ENCODE results near the gene PRAC2. TPM values are rescaled to one million over a fixed set of nuclear protein-coding genes. Genes with fewer than 3 reads are reported as not detected.

PRAC2 gene
- total and polyA plus RNA-seq, 11 donors, result not detected

GRCh38 chr17:48679385-48680096, 43.4 kb upstream of the PRAC2 start:
- Histone ChIP-seq H3K27ac (no peak overlapping the region), H3K4me1 (peaks cover 0 to 6% (median 0%) of the 10 kb centered on the region in 12 donors), H3K27me3 (peaks cover 9 to 73% (median 25%) of the 10 kb centered on the region in 9 donors), H3K9me3 (no peaks in the 10 kb centered on the region), H3K36me3 (no peaks in the 10 kb centered on the region), H3K4me3 (no peak overlapping the region)
- intact Hi-C loops (cut with DNase I), result loop anchor here (2.0 to 10.0 kb wide), 7 partner anchors 111 to 355 kb away; no protein-coding TSS in a partner anchor
- DNase-seq (no peak), ATAC-seq (no peak)
- TF ChIP-seq CTCF (IDR thresholded peaks at IDR 0.05) (no peak), POLR2A (IDR thresholded peaks at IDR 0.05) (no peak)
- 77 to 86% (median 80%) methylated on average over 5 of the region's 5 CpGs for WGBS, 4 donors

GRCh38 chr17:48681609-48682008, 41.4 kb upstream of the PRAC2 start:
- WGBS, 4 donors, result 83 to 94% (median 91%) methylated on average over 1 of the region's 1 CpG
- intact Hi-C loops (cut with DNase I), result no loop called here
- no peak for TF ChIP-seq POLR2A (IDR thresholded peaks at IDR 0.05)
- TF ChIP-seq CTCF (IDR thresholded peaks at IDR 0.05), result no peak
- Histone ChIP-seq H3K4me1 (peaks cover 0 to 6% (median 0%) of the 10 kb centered on the region in 12 donors), H3K27me3 (peaks cover 9 to 64% (median 25%) of the 10 kb centered on the region in 9 donors), H3K36me3 (no peaks in the 10 kb centered on the region), H3K9me3 (no peaks in the 10 kb centered on the region), H3K27ac (no peak overlapping the region), H3K4me3 (no peak overlapping the region)
- ATAC-seq (no peak), DNase-seq (no peak)

GRCh38 chr17:48690655-48691054, 32.3 kb upstream of the PRAC2 start:
- Histone ChIP-seq H3K4me1 (no peaks in the 10 kb centered on the region), H3K27ac (no peak overlapping the region), H3K9me3 (peaks cover 0 to 7% (median 2%) of the 10 kb centered on the region in 12 donors), H3K36me3 (no peaks in the 10 kb centered on the region), H3K27me3 (peaks cover 0 to 52% (median 11%) of the 10 kb centered on the region in 9 donors), H3K4me3 (no peak overlapping the region)
- TF ChIP-seq POLR2A (IDR thresholded peaks at IDR 0.05) (no peak), CTCF (IDR thresholded peaks at IDR 0.05) (no peak)
- intact Hi-C loops (cut with DNase I), result no loop called here
- no peak for ATAC-seq
- DNase-seq, result no peak
- 79 to 89% (median 83%) methylated on average over 5 of the region's 5 CpGs for WGBS, 4 donors

GRCh38 chr17:48692049-48692448, 30.9 kb upstream of the PRAC2 start:
- 84 to 91% (median 91%) methylated on average over 1 of the region's 1 CpG for WGBS, 4 donors
- intact Hi-C loops (cut with DNase I), result no loop called here
- ATAC-seq (no peak), DNase-seq (no peak)
- Histone ChIP-seq H3K9me3 (peaks cover 0 to 7% (median 2%) of the 10 kb centered on the region in 12 donors), H3K4me1 (no peaks in the 10 kb centered on the region), H3K4me3 (no peak overlapping the region), H3K36me3 (no peaks in the 10 kb centered on the region), H3K27ac (no peak overlapping the region), H3K27me3 (peaks cover 0 to 58% (median 16%) of the 10 kb centered on the region in 9 donors)
- TF ChIP-seq POLR2A (IDR thresholded peaks at IDR 0.05) (no peak), CTCF (IDR thresholded peaks at IDR 0.05) (no peak)
